ENCODE results near the gene PDP2.

- TF ChIP-seq, protein P1, sequence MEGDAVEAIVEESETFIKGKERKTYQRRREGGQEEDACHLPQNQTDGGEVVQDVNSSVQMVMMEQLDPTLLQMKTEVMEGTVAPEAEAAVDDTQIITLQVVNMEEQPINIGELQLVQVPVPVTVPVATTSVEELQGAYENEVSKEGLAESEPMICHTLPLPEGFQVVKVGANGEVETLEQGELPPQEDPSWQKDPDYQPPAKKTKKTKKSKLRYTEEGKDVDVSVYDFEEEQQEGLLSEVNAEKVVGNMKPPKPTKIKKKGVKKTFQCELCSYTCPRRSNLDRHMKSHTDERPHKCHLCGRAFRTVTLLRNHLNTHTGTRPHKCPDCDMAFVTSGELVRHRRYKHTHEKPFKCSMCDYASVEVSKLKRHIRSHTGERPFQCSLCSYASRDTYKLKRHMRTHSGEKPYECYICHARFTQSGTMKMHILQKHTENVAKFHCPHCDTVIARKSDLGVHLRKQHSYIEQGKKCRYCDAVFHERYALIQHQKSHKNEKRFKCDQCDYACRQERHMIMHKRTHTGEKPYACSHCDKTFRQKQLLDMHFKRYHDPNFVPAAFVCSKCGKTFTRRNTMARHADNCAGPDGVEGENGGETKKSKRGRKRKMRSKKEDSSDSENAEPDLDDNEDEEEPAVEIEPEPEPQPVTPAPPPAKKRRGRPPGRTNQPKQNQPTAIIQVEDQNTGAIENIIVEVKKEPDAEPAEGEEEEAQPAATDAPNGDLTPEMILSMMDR (IDR thresholded peaks at IDR 0.05 in 4 of 5, conservative IDR thresholded peaks at IDR 0.05 in 1 of 5): no peak
- TF ChIP-seq POLR2A (IDR thresholded peaks at IDR 0.05): no peak
These were observed 57.5 kb downstream of the PDP2 start for GRCh38 chr16:66937725-66938337.
